Right lobe of liver (tissue), 4 donors: ENCODE data around the gene HCAR1.

Experiments used
- CTCF ChIP-seq, 4 donors: fragments of 200-600 bp in 3 of 4; fragments of 450-650 bp in 1 of 4; IDR thresholded peaks; one replicate each; pipeline versions ENCODE4 v1.5.1 to v1.8.0; 2016 to 2022; ENCODE audit warnings: antibody characterized with exemption in 4 of 4, mild to moderate bottlenecking in 2 of 4
- POLR2A ChIP-seq: fragments of 450-650 bp; IDR thresholded peaks from one replicate; pipeline ENCODE4 v1.6.1; 2017; ENCODE audit warnings: antibody characterized with exemption, mild to moderate bottlenecking
- donor health status: DM: no; HTN: no; CAD: no.
- donor health status: DM: no; HTN: no; CAD: no.
- donor health status: DM: no; HTN: yes; CAD: no.

DNA sequence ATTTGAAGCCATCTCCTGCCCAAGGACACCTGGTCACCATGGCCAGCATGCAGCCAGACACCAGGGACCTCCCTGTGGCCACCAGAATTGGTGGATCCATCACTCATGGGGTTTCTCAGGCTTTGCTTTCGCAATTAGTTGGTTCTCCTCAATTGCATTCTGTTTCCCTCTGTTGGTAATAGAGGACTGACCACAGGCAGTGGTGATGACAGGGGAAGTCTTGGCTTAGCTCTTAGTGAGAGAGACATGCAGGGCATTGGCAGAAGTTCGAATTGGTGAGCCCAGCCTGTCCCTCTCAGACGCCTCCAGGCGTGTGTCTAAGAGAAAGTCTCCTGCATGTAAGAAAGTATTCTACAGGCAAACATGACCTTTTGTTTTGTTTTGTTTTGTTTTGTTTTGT lies 48.8 kb downstream of the HCAR1 start:
- TF ChIP-seq CTCF (IDR thresholded peaks at IDR 0.05) (no peak), POLR2A (no peak)
